ENCODE data around the gene FOXJ3. TPM values are rescaled to one million over a fixed set of nuclear protein-coding genes. Genes with fewer than 3 reads are reported as not detected.

Gene FOXJ3
- total RNA-seq, 2 donors from 2014 or later: 67.3 to 79.4 TPM

DNA sequence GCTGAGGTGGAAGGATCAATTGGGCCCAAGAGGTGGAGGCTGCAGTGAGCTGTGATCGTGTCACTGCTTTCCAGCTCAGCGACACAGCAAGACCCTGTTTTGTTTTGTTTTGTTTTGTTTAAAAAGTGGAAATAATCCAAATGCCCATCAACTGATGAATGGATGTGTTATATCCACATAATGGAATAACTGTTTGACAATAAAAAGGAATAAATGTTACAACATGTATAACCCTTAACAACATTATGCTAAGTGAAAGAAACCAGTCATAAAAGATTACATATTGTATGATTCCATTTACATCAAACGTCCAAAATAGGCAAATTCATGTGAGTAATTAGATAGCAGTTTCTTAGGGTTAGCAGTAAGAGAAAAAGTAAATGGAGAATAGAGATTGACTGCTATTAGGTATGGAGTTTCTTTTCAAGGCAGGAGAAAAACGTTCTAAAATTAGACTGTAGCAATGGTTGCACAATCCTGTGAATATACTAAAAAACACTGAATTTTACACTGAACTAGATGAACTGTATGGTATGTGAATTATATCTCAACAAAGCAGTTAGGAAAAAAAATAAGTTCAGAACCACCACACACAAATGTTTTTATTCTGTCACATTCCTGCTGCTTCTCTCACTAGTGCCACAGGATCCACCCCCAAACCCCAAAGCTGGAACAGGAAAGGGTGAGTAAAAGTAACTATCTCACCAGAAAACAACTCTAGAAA lies 15.7 kb downstream of the FOXJ3 start:
- no peaks in the 10 kb centered on the region for H3K27me3 Mint-ChIP-seq (ENCODE audit: insufficient read depth)
- 90 to 100% methylated on average over 2 to 4 of the region's 4 CpGs for WGBS, 2 experiments (ENCODE audit: insufficient coverage in 1 of 2, insufficient read length in 1 of 2)
- H3K4me3 Mint-ChIP-seq: no peak overlapping the region
- no peak overlapping the region for H3K27ac Mint-ChIP-seq
- Histone ChIP-seq H3K9me3 (ENCODE audit: control insufficient read depth, low read length) (no peaks in the 10 kb centered on the region), H3K9ac (ENCODE audit: extremely low read depth, low read length, poor library complexity, severe bottlenecking) (no peak overlapping the region), H3K27ac (ENCODE audit: low read depth, low read length) (no peak overlapping the region), H3K36me3 (ENCODE audit: control insufficient read depth, insufficient read depth, low read length) (peaks cover 21% of the 10 kb centered on the region), H3K4me1 (ENCODE audit: control insufficient read depth, insufficient read depth, low read length) (no peaks in the 10 kb centered on the region), H3K4me3 (ENCODE audit: low read length) (no peak overlapping the region), H3K27me3 (ENCODE audit: control insufficient read depth, insufficient read depth, low read length, poor library complexity, severe bottlenecking) (no peaks in the 10 kb centered on the region)
- H3K9me3 Mint-ChIP-seq: no peaks in the 10 kb centered on the region
- peaks cover 24% of the 10 kb centered on the region for H3K4me1 Mint-ChIP-seq
- no peak for DNase-seq
- peaks cover 7% of the 10 kb centered on the region for H3K36me3 Mint-ChIP-seq (ENCODE audit: low read depth)
- TF ChIP-seq, protein P1, sequence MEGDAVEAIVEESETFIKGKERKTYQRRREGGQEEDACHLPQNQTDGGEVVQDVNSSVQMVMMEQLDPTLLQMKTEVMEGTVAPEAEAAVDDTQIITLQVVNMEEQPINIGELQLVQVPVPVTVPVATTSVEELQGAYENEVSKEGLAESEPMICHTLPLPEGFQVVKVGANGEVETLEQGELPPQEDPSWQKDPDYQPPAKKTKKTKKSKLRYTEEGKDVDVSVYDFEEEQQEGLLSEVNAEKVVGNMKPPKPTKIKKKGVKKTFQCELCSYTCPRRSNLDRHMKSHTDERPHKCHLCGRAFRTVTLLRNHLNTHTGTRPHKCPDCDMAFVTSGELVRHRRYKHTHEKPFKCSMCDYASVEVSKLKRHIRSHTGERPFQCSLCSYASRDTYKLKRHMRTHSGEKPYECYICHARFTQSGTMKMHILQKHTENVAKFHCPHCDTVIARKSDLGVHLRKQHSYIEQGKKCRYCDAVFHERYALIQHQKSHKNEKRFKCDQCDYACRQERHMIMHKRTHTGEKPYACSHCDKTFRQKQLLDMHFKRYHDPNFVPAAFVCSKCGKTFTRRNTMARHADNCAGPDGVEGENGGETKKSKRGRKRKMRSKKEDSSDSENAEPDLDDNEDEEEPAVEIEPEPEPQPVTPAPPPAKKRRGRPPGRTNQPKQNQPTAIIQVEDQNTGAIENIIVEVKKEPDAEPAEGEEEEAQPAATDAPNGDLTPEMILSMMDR (conservative IDR thresholded peaks at IDR 0.05): no peak

DNA sequence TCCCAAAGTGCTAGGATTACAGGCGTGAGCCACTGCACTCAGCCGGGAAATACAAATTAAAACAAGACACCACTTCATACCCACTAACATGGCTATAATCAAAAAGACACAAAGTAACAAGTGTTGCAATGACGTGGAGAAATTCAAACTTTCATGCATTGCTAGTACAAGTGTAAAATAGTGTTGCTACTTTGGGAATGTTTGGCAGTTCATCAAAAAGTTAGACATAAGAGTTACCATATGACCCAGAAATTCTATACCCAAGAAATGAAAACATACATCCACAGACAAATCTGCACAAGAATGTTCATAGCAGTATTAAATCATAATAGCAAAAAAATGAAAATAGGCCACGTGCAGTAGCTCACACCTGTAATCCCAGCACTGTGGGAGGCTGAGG lies 16.4 kb downstream of the FOXJ3 start:
- Histone ChIP-seq H3K27me3 (ENCODE audit: control insufficient read depth, insufficient read depth, low read length, poor library complexity, severe bottlenecking) (no peaks in the 10 kb centered on the region), H3K27ac (ENCODE audit: low read depth, low read length) (no peak overlapping the region), H3K9me3 (ENCODE audit: control insufficient read depth, low read length) (no peaks in the 10 kb centered on the region), H3K4me1 (ENCODE audit: control insufficient read depth, insufficient read depth, low read length) (no peaks in the 10 kb centered on the region), H3K9ac (ENCODE audit: extremely low read depth, low read length, poor library complexity, severe bottlenecking) (no peak overlapping the region), H3K4me3 (ENCODE audit: low read length) (no peak overlapping the region), H3K36me3 (ENCODE audit: control insufficient read depth, insufficient read depth, low read length) (peaks cover 21% of the 10 kb centered on the region)
- no peak overlapping the region for H3K27ac Mint-ChIP-seq
- no peaks in the 10 kb centered on the region for H3K9me3 Mint-ChIP-seq
- no peak for DNase-seq
- H3K4me3 Mint-ChIP-seq: no peak overlapping the region
- no peaks in the 10 kb centered on the region for H3K27me3 Mint-ChIP-seq (ENCODE audit: insufficient read depth)
- peaks cover 7% of the 10 kb centered on the region for H3K36me3 Mint-ChIP-seq (ENCODE audit: low read depth)
- H3K4me1 Mint-ChIP-seq: peaks cover 26% of the 10 kb centered on the region
- TF ChIP-seq, protein P1 (conservative IDR thresholded peaks at IDR 0.05): no peak
- WGBS, 2 experiments (ENCODE audit: insufficient coverage in 1 of 2, insufficient read length in 1 of 2): 93 to 100% methylated on average over 1 to 4 of the region's 4 CpGs

DNA sequence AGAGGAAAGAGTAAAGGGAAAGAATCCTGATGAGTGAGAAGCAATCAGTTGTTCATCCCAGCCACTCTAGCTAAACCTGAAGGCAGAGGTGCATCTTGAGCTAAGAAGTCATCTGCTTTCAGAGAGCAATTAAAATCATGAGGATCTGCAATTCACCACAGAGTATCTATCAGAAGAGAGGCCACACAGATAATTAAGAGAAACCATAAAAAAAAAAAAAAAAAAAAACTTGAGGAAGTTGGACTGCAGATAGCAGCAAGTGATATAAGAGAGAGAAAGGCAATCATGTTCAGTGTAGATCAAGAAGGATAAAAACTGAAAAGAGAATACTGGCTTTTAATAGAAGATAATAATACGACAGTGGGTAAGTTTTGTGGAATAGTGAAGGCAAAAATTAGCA lies 17.7 kb downstream of the FOXJ3 start:
- Histone ChIP-seq H3K36me3 (ENCODE audit: control insufficient read depth, insufficient read depth, low read length) (peaks cover 13% of the 10 kb centered on the region), H3K9me3 (ENCODE audit: control insufficient read depth, low read length) (no peaks in the 10 kb centered on the region), H3K4me1 (ENCODE audit: control insufficient read depth, insufficient read depth, low read length) (no peaks in the 10 kb centered on the region), H3K27me3 (ENCODE audit: control insufficient read depth, insufficient read depth, low read length, poor library complexity, severe bottlenecking) (no peaks in the 10 kb centered on the region), H3K4me3 (ENCODE audit: low read length) (no peak overlapping the region), H3K27ac (ENCODE audit: low read depth, low read length) (no peak overlapping the region), H3K9ac (ENCODE audit: extremely low read depth, low read length, poor library complexity, severe bottlenecking) (no peak overlapping the region)
- Mint-ChIP-seq H3K36me3 (ENCODE audit: low read depth) (peaks cover 7% of the 10 kb centered on the region), H3K4me1 (peaks cover 21% of the 10 kb centered on the region), H3K27me3 (ENCODE audit: insufficient read depth) (no peaks in the 10 kb centered on the region), H3K9me3 (no peaks in the 10 kb centered on the region), H3K4me3 (no peak overlapping the region), H3K27ac (no peak overlapping the region)
- WGBS, 2 experiments (ENCODE audit: insufficient coverage in 1 of 2, insufficient read length in 1 of 2): 97 to 100% methylated on average over 1 of the region's 1 CpG
- DNase-seq: no peak
- TF ChIP-seq, protein P1 (conservative IDR thresholded peaks at IDR 0.05): no peak

Measured in endodermal cell (in vitro differentiated cells).